H9 (cell line): Measurements from ENCODE around the gene CRK. TPM values are rescaled to one million over a fixed set of nuclear protein-coding genes. Genes with fewer than 3 reads are reported as not detected.

Source experiments
- DNase-seq: peaks from one replicate; pipeline ENCODE4 v3.0.0-alpha.2; 2017
- H2AFZ ChIP-seq: one replicate; pipeline ENCODE4 v1.6.1; 2013; ENCODE audit warnings: mild to moderate bottlenecking, low read length, control low read depth, moderate library complexity
- H2AK5ac ChIP-seq: 2 replicates; pipeline ENCODE4 v1.6.1; 2013; ENCODE audit warnings: low read length, control low read depth, mixed read lengths; ENCODE audit not compliant: insufficient read length
- H2BK120ac ChIP-seq: one replicate; pipeline ENCODE4 v1.6.1; 2013; ENCODE audit warnings: low read depth, mild to moderate bottlenecking, low read length, control low read depth, inconsistent platforms; ENCODE audit not compliant: poor library complexity, severe bottlenecking
- H2BK12ac ChIP-seq: 2 replicates; pipeline ENCODE4 v1.6.1; 2013; ENCODE audit warnings: low read length, control low read depth, mixed read lengths, low read depth; ENCODE audit not compliant: insufficient read length
- H2BK15ac ChIP-seq: 2 replicates; pipeline ENCODE4 v1.6.1; 2013; ENCODE audit warnings: low read depth, low read length, control low read depth
- H2BK20ac ChIP-seq: one replicate; pipeline ENCODE4 v1.6.1; 2013; ENCODE audit warnings: low read depth, mild to moderate bottlenecking, low read length, control low read depth, inconsistent platforms; ENCODE audit not compliant: poor library complexity, severe bottlenecking
- H2BK5ac ChIP-seq: 2 replicates; pipeline ENCODE4 v1.6.1; 2013; ENCODE audit warnings: low read length, control low read depth, mixed read lengths; ENCODE audit not compliant: insufficient read length
- H3K14ac ChIP-seq: 2 replicates; pipeline ENCODE4 v1.6.1; 2013; ENCODE audit warnings: low read length, control low read depth; ENCODE audit not compliant: insufficient read depth
- H3K18ac ChIP-seq: 2 replicates; pipeline ENCODE4 v1.6.1; 2013; ENCODE audit warnings: low read depth, mild to moderate bottlenecking, mixed read lengths, low read length, control low read depth; ENCODE audit not compliant: insufficient read length
- H3K23ac ChIP-seq: 2 replicates; pipeline ENCODE4 v1.6.1; 2013; ENCODE audit warnings: low read length, control low read depth, mixed read lengths, low read depth; ENCODE audit not compliant: insufficient read length
- H3K23me2 ChIP-seq: 2 replicates; pipeline ENCODE4 v1.6.1; 2013; ENCODE audit warnings: low read depth, mild to moderate bottlenecking, mixed read lengths, low read length, control low read depth; ENCODE audit not compliant: insufficient read length, poor library complexity, severe bottlenecking
- H3K27ac ChIP-seq: 2 replicates; pipeline ENCODE4 v1.5.1; 2013; ENCODE audit warnings: low read length, control low read depth, mixed read lengths, low read depth; ENCODE audit not compliant: insufficient read length
- H3K27me3 ChIP-seq: 2 replicates; pipeline ENCODE4 v1.6.1; 2013; ENCODE audit warnings: low read length, control low read depth, inconsistent platforms; ENCODE audit not compliant: insufficient read depth
- H3K4ac ChIP-seq: 2 replicates; pipeline ENCODE4 v1.6.1; 2013; ENCODE audit warnings: low read depth, mild to moderate bottlenecking, control low read depth, inconsistent platforms, low read length, moderate library complexity
- H3K4me1 ChIP-seq: 2 replicates; pipeline ENCODE4 v1.6.1; 2013; ENCODE audit warnings: low read length, control low read depth, inconsistent platforms; ENCODE audit not compliant: insufficient read depth
- H3K4me2 ChIP-seq: 2 replicates; pipeline ENCODE4 v1.6.1; 2013; ENCODE audit warnings: low read length, control low read depth, mixed read lengths; ENCODE audit not compliant: insufficient read length, insufficient read depth
- H3K56ac ChIP-seq: 2 replicates; pipeline ENCODE4 v1.6.1; 2013; ENCODE audit warnings: low read depth, mild to moderate bottlenecking, mixed read lengths, low read length, control low read depth; ENCODE audit not compliant: insufficient read length
- H3K79me1 ChIP-seq: 2 replicates; pipeline ENCODE4 v1.6.1; 2013; ENCODE audit warnings: low read depth, mild to moderate bottlenecking, moderate library complexity, low read length, control low read depth, inconsistent platforms; ENCODE audit not compliant: insufficient read depth, poor library complexity, severe bottlenecking
- H3K79me2 ChIP-seq: 2 replicates; pipeline ENCODE4 v1.6.1; 2013; ENCODE audit warnings: low read length, control low read depth, inconsistent platforms; ENCODE audit not compliant: insufficient read depth
- H3K9ac ChIP-seq: 2 replicates; pipeline ENCODE4 v1.6.1; 2013; ENCODE audit warnings: low read length, control low read depth, mixed read lengths; ENCODE audit not compliant: insufficient read length; ENCODE audit errors: extremely low read depth
- H3K9me3 ChIP-seq: one replicate; pipeline ENCODE4 v1.6.1; 2013; ENCODE audit warnings: low read depth, low read length, inconsistent platforms; ENCODE audit not compliant: control insufficient read depth
- H3T11ph ChIP-seq: one replicate; pipeline ENCODE4 v1.6.1; 2013; ENCODE audit warnings: mild to moderate bottlenecking, low read length, control low read depth, inconsistent platforms
- H4K20me1 ChIP-seq: one replicate; pipeline ENCODE4 v1.6.1; 2013; ENCODE audit not compliant: control insufficient read depth, insufficient read length, insufficient read depth
- H4K5ac ChIP-seq: 2 replicates; pipeline ENCODE4 v1.6.1; 2013; ENCODE audit warnings: low read depth, mild to moderate bottlenecking, mixed read lengths, low read length, control low read depth; ENCODE audit not compliant: insufficient read length
- H4K8ac ChIP-seq: replicated peaks from 2 replicates; pipeline ENCODE4 v1.6.1; 2013; ENCODE audit warnings: low read length, control low read depth, mixed read lengths, low read depth; ENCODE audit not compliant: insufficient read length
- H4K91ac ChIP-seq: 2 replicates; pipeline ENCODE4 v1.6.1; 2013; ENCODE audit warnings: low read depth, mild to moderate bottlenecking, moderate library complexity, mixed read lengths, low read length, control low read depth; ENCODE audit not compliant: insufficient read length
- H3K27ac Mint-ChIP-seq, 3 experiments: 2 replicates in 2 of 3; 3 replicates in 1 of 3; pipeline ENCODE4 v1.8.0; 2020 to 2021; ENCODE audit warnings: mixed read lengths in 3 of 3, mild to moderate bottlenecking in 1 of 3, moderate library complexity in 1 of 3
- H3K27me3 Mint-ChIP-seq: 2 replicates; pipeline ENCODE4 v1.8.0; 2021; ENCODE audit warnings: low read depth, mild to moderate bottlenecking, moderate library complexity, mixed read lengths
- H3K36me3 Mint-ChIP-seq, 3 experiments: 2 replicates in 2 of 3; 3 replicates in 1 of 3; pipeline ENCODE4 v1.8.0; 2020 to 2021; ENCODE audit warnings: low read depth in 3 of 3, mixed read lengths in 3 of 3; ENCODE audit not compliant: insufficient read depth in 1 of 3
- H3K4me1 Mint-ChIP-seq, 2 experiments: 2 replicates each; pipeline ENCODE4 v1.8.0; 2020; ENCODE audit warnings: mixed read lengths in 2 of 2
- H3K4me3 Mint-ChIP-seq, 2 experiments: 2 replicates in 1 of 2; 3 replicates in 1 of 2; pipeline ENCODE4 v1.8.0; 2020 to 2021; ENCODE audit warnings: mild to moderate bottlenecking in 2 of 2, mixed read lengths in 2 of 2, moderate library complexity in 1 of 2
- H3K9me3 Mint-ChIP-seq, 2 experiments: 2 replicates in 1 of 2; 3 replicates in 1 of 2; pipeline ENCODE4 v1.8.0; 2020; ENCODE audit warnings: mild to moderate bottlenecking in 2 of 2, mixed read lengths in 2 of 2, moderate library complexity in 1 of 2
- CTCF ChIP-seq: fragments of 200-600 bp; sonication (generic); conservative IDR thresholded peaks from 3 replicates; pipeline ENCODE4 v1.8.0; 2021; ENCODE audit warnings: antibody characterized with exemption, mild to moderate bottlenecking
- WGBS: extraction: QIAGEN DNeasy Blood & Tissue Kit; methylation state at CpG from one replicate; pipeline ENCODE4 v1.1.7; 2013; ENCODE audit warnings: missing lambda C conversion rate, low lambda C conversion rate, mixed read lengths; ENCODE audit not compliant: insufficient read length; ENCODE audit errors: extremely low coverage; 5-methylcytosine and 5-hydroxymethylcytosine counted together
- total RNA-seq: library from RNA; stranded (reverse); gene quantifications from 2 replicates; pipeline ENCODE4 v1.2.1, GENCODE V29; 2021

CRK gene
- total RNA-seq, 1 experiment from 2014 or later = 58.9 TPM

DNA sequence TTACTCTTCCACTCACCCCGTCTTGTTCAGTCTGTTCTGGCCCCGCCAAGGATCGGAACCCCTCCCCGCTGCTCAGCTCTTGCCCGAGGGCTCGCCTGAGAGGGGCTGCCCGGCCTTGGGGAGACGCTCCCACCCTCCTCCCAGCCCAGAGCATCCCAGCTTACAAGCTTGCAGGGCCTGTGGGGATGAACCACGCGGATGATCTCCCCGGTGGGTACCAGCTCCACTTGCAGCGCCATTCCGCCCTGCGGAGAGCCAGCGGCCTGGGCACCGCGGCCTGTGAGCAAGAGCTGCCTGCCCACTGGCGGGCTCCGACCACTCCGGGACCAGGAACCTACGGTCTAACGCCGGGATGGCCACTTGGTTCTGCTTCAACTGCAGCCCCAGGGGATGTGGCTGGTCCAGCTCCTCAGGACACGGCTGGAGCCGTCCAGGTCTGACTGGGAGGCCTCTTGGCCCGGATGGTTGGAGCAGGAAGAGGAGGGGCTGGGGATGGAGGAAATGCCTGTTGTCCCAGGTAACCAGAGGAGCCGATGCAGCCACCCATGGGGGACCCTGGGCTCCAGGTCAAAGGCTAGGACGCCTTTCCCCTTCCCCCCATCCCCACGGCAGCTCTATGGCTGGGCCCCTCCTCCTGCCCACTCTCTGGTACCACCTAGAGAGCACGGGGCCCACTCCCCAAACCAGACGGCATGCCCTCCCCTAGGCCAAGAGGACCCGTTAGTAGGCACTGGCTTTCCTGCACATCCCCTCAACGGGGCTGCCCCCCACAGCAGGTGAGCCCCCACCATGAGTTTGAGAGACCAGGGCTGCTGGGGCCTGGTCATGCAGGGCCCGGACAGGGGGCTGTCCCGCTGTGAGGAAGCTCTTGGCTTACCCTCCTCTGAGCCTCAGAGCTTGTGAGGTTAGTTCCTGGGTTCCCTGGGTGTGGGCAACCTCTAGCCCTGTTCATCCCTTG, 36.5 kb upstream of the CRK start, which contains the start of gene MYO1C:
Gene MYO1C (minus strand): TSS at position 438 of the 958 bp plus-strand sequence. CDS start 199 bp downstream, at position 239.
- H3K9me3 Mint-ChIP-seq = no peaks in the 10 kb centered on the region
- Histone ChIP-seq H4K8ac (no peak within 1 kb of the TSS), H3T11ph (no peak within 1 kb of the TSS), H3K9ac (peak within 1 kb of the TSS; percentile 27), H3K4me1 (no peaks in the 10 kb centered on the region), H3K23me2 (peaks cover 16% of the 10 kb centered on the region), H4K20me1 (no peaks in the 10 kb centered on the region), H3K79me2 (no peaks in the 10 kb centered on the region), H2BK12ac (no peak within 1 kb of the TSS), H3K9me3 (no peaks in the 10 kb centered on the region), H3K18ac (no peak within 1 kb of the TSS), H3K4me2 (peak within 1 kb of the TSS; percentile 86), H3K27ac (no peak within 1 kb of the TSS), H2BK15ac (no peak within 1 kb of the TSS), H3K23ac (no peak within 1 kb of the TSS), H4K5ac (no peak within 1 kb of the TSS), H4K91ac (no peak within 1 kb of the TSS), H2BK5ac (no peak within 1 kb of the TSS), H3K27me3 (no peaks in the 10 kb centered on the region), H3K56ac (no peak within 1 kb of the TSS), H2BK20ac (no peak within 1 kb of the TSS), H3K4ac (no peak within 1 kb of the TSS), H3K79me1 (no peaks in the 10 kb centered on the region), H2BK120ac (no peak within 1 kb of the TSS), H3K14ac (no peak within 1 kb of the TSS; the same call in 1 of the 2 replicates), H2AFZ (no peak within 1 kb of the TSS), H2AK5ac (no peak within 1 kb of the TSS)
- peaks cover 0 to 12% (median 3%) of the 10 kb centered on the region in 3 experiments; a peak in 3 of 7 replicates for H3K36me3 Mint-ChIP-seq
- H3K27ac Mint-ChIP-seq = peak within 1 kb of the TSS in 1 of 3 experiments; percentile 57; a peak in 2 of 7 replicates
- no CpG with 5 or more reads among the region's 35 CpGs for WGBS
- H3K27me3 Mint-ChIP-seq = peaks cover 2% of the 10 kb centered on the region; the same call in 1 of the 2 replicates
- H3K4me3 Mint-ChIP-seq = peak within 1 kb of the TSS; percentile 88 to 91
- TF ChIP-seq CTCF = no peak
- peak; percentile 79 for DNase-seq
- peaks cover 18 to 26% of the 10 kb centered on the region in 2 experiments for H3K4me1 Mint-ChIP-seq
